Measurements from ENCODE around the gene UBC. TPM values are rescaled to one million over a fixed set of nuclear protein-coding genes. Genes with fewer than 3 reads are reported as not detected.

The UBC gene
- total and polyA plus RNA-seq, 2 donors (not counting 1 experiment from before 2014, with no cell fraction given), result 2,019 to 2,362 TPM

DNA sequence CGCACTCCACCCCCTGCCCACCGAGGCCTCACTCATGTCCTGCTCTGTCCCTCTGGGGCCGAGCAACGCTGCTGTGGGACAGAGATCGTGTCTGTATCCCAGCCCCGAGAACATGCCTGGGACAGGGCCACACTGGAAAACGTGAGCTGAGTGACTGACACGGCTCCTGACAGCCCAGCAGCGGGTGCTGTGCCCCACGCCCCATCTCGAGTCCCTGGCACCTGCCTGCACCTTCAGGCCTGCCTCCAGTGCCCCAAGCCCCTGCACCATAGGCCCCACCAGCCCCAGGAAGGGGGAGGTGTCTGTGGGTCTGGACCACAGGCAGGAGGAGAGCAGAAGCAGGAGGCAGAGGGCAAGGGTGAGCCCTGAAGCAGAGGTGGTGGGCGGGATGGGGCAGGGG lies 34.6 kb upstream of the UBC start:
- H2AFZ ChIP-seq (ENCODE audit: low read length), result no peak overlapping the region
- no peaks in the 10 kb centered on the region for H3K79me2 ChIP-seq (ENCODE audit: control insufficient read depth, insufficient read depth, low read length)
- H3K9me3 ChIP-seq (ENCODE audit: control insufficient read depth, insufficient read depth, low read depth, low read length), result no peaks in the 10 kb centered on the region
- no peak overlapping the region for H3K4me2 ChIP-seq (ENCODE audit: extremely low read depth, insufficient read depth, low read length)
- H3K9ac ChIP-seq (ENCODE audit: insufficient read depth, low read length), result no peak overlapping the region
- no peak for DNase-seq (ENCODE audit: low read depth in 2 of 2)
- H3K36me3 ChIP-seq (ENCODE audit: control insufficient read depth, insufficient read depth, low read length), result peaks cover 12% of the 10 kb centered on the region
- no peak for TF ChIP-seq EZH2 (IDR thresholded peaks at IDR 0.05; ENCODE audit: low read length, missing control alignments)
- TF ChIP-seq, protein P1, sequence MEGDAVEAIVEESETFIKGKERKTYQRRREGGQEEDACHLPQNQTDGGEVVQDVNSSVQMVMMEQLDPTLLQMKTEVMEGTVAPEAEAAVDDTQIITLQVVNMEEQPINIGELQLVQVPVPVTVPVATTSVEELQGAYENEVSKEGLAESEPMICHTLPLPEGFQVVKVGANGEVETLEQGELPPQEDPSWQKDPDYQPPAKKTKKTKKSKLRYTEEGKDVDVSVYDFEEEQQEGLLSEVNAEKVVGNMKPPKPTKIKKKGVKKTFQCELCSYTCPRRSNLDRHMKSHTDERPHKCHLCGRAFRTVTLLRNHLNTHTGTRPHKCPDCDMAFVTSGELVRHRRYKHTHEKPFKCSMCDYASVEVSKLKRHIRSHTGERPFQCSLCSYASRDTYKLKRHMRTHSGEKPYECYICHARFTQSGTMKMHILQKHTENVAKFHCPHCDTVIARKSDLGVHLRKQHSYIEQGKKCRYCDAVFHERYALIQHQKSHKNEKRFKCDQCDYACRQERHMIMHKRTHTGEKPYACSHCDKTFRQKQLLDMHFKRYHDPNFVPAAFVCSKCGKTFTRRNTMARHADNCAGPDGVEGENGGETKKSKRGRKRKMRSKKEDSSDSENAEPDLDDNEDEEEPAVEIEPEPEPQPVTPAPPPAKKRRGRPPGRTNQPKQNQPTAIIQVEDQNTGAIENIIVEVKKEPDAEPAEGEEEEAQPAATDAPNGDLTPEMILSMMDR (conservative IDR thresholded peaks at IDR 0.05 in 1 of 2, IDR thresholded peaks at IDR 0.05 in 1 of 2; ENCODE audit: low read depth in 1 of 2, low read length in 2 of 2), result no peak
- no peak overlapping the region for H3K4me3 ChIP-seq (replicated peaks in 1 of 4; ENCODE audit: control extremely low read depth in 1 of 4, insufficient read depth in 1 of 4, low read depth in 3 of 4, low read length in 4 of 4)
- H3K27me3 ChIP-seq (ENCODE audit: control insufficient read depth, insufficient read depth, low read length), result no peaks in the 10 kb centered on the region
- H3K4me1 ChIP-seq (ENCODE audit: control insufficient read depth, extremely low read depth, insufficient read depth, low read length), result no peaks in the 10 kb centered on the region
- H4K20me1 ChIP-seq (ENCODE audit: control insufficient read depth, extremely low read depth, insufficient read depth, low read length), result no peaks in the 10 kb centered on the region
- H3K27ac ChIP-seq (ENCODE audit: insufficient read depth, low read length), result no peak overlapping the region

DNA sequence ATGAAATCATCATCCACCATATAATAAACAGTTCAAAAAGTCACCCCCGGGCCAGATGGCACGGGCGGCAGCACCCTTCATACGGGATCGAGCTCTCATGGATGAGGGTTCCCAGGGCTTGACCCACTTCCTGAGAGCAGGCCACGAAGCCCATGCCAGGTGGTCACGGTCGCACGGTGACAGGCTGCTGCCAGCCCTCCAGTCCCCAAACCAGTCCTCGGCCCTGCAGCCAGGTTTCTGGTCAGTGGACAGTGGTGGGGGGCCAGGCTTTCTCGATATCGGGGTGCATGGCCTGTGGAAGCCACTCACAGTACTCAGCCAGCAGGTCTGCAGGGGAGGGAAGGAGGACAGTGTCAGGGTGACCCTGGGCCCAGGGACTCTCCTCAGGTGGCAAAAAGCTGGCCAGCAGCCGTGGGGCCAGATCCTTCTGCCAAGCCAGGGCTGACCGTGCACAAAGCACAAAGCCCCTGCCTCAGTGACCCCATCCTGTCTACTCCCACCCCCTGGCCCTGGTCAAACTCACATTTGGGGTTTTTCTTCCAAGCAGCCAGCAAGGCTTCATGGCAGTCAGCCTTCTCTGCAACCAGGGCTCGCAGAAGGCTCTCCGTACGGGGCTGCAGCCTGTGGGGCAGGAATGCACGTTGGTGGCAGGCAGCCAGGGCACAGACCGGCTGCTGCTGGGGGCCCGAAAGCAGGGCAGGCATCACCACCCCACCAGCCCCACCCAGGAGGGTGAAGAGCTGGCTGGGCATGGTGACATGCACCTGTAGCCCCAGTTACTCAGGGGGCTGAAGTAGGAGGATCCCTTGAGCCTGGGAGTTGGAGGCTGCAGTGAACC lies 33.3 kb upstream of the UBC start:
- Histone ChIP-seq H2AFZ (ENCODE audit: low read length) (no peak overlapping the region), H3K4me2 (ENCODE audit: extremely low read depth, insufficient read depth, low read length) (no peak overlapping the region), H3K27ac (ENCODE audit: insufficient read depth, low read length) (no peak overlapping the region), H3K4me3 (replicated peaks in 1 of 4; ENCODE audit: control extremely low read depth in 1 of 4, insufficient read depth in 1 of 4, low read depth in 3 of 4, low read length in 4 of 4) (no peak overlapping the region), H3K4me1 (ENCODE audit: control insufficient read depth, extremely low read depth, insufficient read depth, low read length) (no peaks in the 10 kb centered on the region), H3K36me3 (ENCODE audit: control insufficient read depth, insufficient read depth, low read length) (peaks cover 13% of the 10 kb centered on the region), H3K27me3 (ENCODE audit: control insufficient read depth, insufficient read depth, low read length) (no peaks in the 10 kb centered on the region), H3K79me2 (ENCODE audit: control insufficient read depth, insufficient read depth, low read length) (no peaks in the 10 kb centered on the region), H3K9me3 (ENCODE audit: control insufficient read depth, insufficient read depth, low read depth, low read length) (no peaks in the 10 kb centered on the region), H4K20me1 (ENCODE audit: control insufficient read depth, extremely low read depth, insufficient read depth, low read length) (no peaks in the 10 kb centered on the region), H3K9ac (ENCODE audit: insufficient read depth, low read length) (no peak overlapping the region)
- TF ChIP-seq, protein P1 (conservative IDR thresholded peaks at IDR 0.05 in 1 of 2, IDR thresholded peaks at IDR 0.05 in 1 of 2; ENCODE audit: low read depth in 1 of 2, low read length in 2 of 2), result no peak
- TF ChIP-seq EZH2 (IDR thresholded peaks at IDR 0.05; ENCODE audit: low read length, missing control alignments), result no peak
- DNase-seq (ENCODE audit: low read depth in 2 of 2), result no peak

DNA sequence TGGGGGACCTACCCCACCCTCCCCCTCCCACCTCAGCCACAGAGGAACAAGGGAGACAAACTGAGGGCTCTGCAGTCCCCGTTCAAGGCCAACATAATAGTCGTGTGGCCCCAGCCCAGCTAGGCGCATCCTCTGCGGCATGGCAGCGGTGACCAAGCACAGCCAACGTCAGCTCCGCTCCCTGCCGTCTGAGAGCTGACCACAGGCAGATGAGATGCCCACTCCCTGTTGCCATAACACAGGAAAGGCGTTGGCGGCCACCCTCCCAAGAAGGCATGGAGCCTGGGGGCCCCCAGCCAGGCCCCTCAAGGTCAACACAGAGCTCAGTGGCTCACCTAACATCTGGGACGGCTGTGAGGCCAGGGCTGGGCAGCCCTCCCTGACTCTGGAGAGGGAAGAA lies 32.6 kb upstream of the UBC start:
- Histone ChIP-seq H3K27me3 (ENCODE audit: control insufficient read depth, insufficient read depth, low read length) (no peaks in the 10 kb centered on the region), H3K9ac (ENCODE audit: insufficient read depth, low read length) (no peak overlapping the region), H3K27ac (ENCODE audit: insufficient read depth, low read length) (no peak overlapping the region), H4K20me1 (ENCODE audit: control insufficient read depth, extremely low read depth, insufficient read depth, low read length) (no peaks in the 10 kb centered on the region), H3K79me2 (ENCODE audit: control insufficient read depth, insufficient read depth, low read length) (no peaks in the 10 kb centered on the region), H3K4me1 (ENCODE audit: control insufficient read depth, extremely low read depth, insufficient read depth, low read length) (no peaks in the 10 kb centered on the region), H3K4me2 (ENCODE audit: extremely low read depth, insufficient read depth, low read length) (no peak overlapping the region), H2AFZ (ENCODE audit: low read length) (no peak overlapping the region), H3K36me3 (ENCODE audit: control insufficient read depth, insufficient read depth, low read length) (peaks cover 11% of the 10 kb centered on the region), H3K9me3 (ENCODE audit: control insufficient read depth, insufficient read depth, low read depth, low read length) (no peaks in the 10 kb centered on the region), H3K4me3 (replicated peaks in 1 of 4; ENCODE audit: control extremely low read depth in 1 of 4, insufficient read depth in 1 of 4, low read depth in 3 of 4, low read length in 4 of 4) (no peak overlapping the region)
- no peak for DNase-seq (ENCODE audit: low read depth in 2 of 2)
- TF ChIP-seq EZH2 (IDR thresholded peaks at IDR 0.05; ENCODE audit: low read length, missing control alignments), result no peak
- TF ChIP-seq, protein P1 (conservative IDR thresholded peaks at IDR 0.05 in 1 of 2, IDR thresholded peaks at IDR 0.05 in 1 of 2; ENCODE audit: low read depth in 1 of 2, low read length in 2 of 2), result no peak
